Adrenal gland (tissue), 5 donors: ENCODE data around the gene BLOC1S2.

Experiments used
- CTCF ChIP-seq, 6 experiments: fragments of 450-650 bp in 4 of 6; fragments of 200-600 bp in 2 of 6; sonication (generic) in 1 of 6; IDR thresholded peaks; 1 replicate in 5 of 6; 2 replicates in 1 of 6; pipeline versions ENCODE4 v1.5.1 to v1.8.0; 2016 to 2021; ENCODE audit warnings: antibody characterized with exemption in 6 of 6, mild to moderate bottlenecking in 2 of 6, moderate library complexity in 1 of 6
- POLR2A ChIP-seq, 2 donors: fragments of 450-650 bp; IDR thresholded peaks; one replicate each; pipeline ENCODE4 v1.6.1; 2017; ENCODE audit warnings: antibody characterized with exemption in 2 of 2, mild to moderate bottlenecking in 2 of 2, moderate library complexity in 1 of 2
- donor health status: DM: no; HTN: no; CAD: no.

- TF ChIP-seq POLR2A (IDR thresholded peaks at IDR 0.05) (no peak), CTCF (IDR thresholded peaks at IDR 0.05) (no peak)
Observed at GRCh38 chr10:100265821-100266485, 20.5 kb downstream of the BLOC1S2 start.
